Lung (tissue), 12 donors: ENCODE measurements around the gene NOS1. TPM values are rescaled to one million over a fixed set of nuclear protein-coding genes. Genes with fewer than 3 reads are reported as not detected.

Source experiments
- ATAC-seq: fragments of 200-7000 bp; cut with Tn5 transposase; one replicate; pipeline ENCODE4 v1.9.1; 2020; ENCODE audit warnings: moderate number of reproducible peaks; ENCODE audit not compliant: insufficient read depth, low FRiP score
- DNase-seq, 3 donors: peaks; one replicate each; pipeline ENCODE4 v3.0.0-alpha.2; 2013 to 2017
- H3K27ac ChIP-seq, 2 donors: one replicate each; pipeline ENCODE4 v1.5.1; 2013; ENCODE audit warnings: mild to moderate bottlenecking in 2 of 2, moderate library complexity in 2 of 2, control low read depth in 1 of 2, inconsistent platforms in 1 of 2, low read depth in 1 of 2, low read length in 1 of 2
- H3K27me3 ChIP-seq, 3 donors: one replicate each; pipeline ENCODE4 v1.5.1; 2013; ENCODE audit warnings: low read length in 2 of 3; ENCODE audit not compliant: control insufficient read depth in 3 of 3, insufficient read depth in 3 of 3
- H3K36me3 ChIP-seq, 4 donors: one replicate each; pipeline ENCODE4 v1.5.1; 2013; ENCODE audit warnings: low read length in 4 of 4, mild to moderate bottlenecking in 1 of 4, moderate library complexity in 1 of 4; ENCODE audit not compliant: control insufficient read depth in 4 of 4, insufficient read depth in 4 of 4
- H3K4me1 ChIP-seq, 5 donors: one replicate each; pipeline ENCODE4 v1.5.1; 2013; ENCODE audit warnings: low read length in 5 of 5, mild to moderate bottlenecking in 2 of 5, moderate library complexity in 1 of 5; ENCODE audit not compliant: control insufficient read depth in 5 of 5, insufficient read depth in 5 of 5
- H3K4me3 ChIP-seq: one replicate; pipeline ENCODE4 v1.5.1; 2013; ENCODE audit warnings: mild to moderate bottlenecking, control low read depth, moderate library complexity
- H3K9ac ChIP-seq, 2 donors: one replicate each; pipeline ENCODE4 v1.5.1; 2013; ENCODE audit warnings: low read length in 2 of 2, control low read depth in 1 of 2; ENCODE audit not compliant: insufficient read depth in 1 of 2
- H3K9me3 ChIP-seq, 4 donors: one replicate each; pipeline ENCODE4 v1.5.1; 2013; ENCODE audit warnings: low read length in 3 of 4, mild to moderate bottlenecking in 1 of 4, moderate library complexity in 1 of 4; ENCODE audit not compliant: control insufficient read depth in 4 of 4, insufficient read depth in 3 of 4
- WGBS, 2 donors: extraction: QIAGEN DNeasy Blood & Tissue Kit; methylation state at CpG; one replicate each; pipeline ENCODE4 v1.1.7; 2013; 5-methylcytosine and 5-hydroxymethylcytosine counted together
- polyA plus RNA-seq, 2 donors: library from polyadenylated mRNA; stranded (reverse); fragments of 200-250 nt; gene quantifications; one replicate each; pipeline ENCODE4 v1.2.1, GENCODE V29; 2013
- total RNA-seq, 2 donors: library from RNA; depleted of rRNA in 1 of 2; stranded (reverse); fragments of >200 nt in 1 of 2; gene quantifications; one replicate each; pipeline ENCODE4 v1.2.1, GENCODE V29; 2014 to 2021
- TF ChIP-seq, protein P1 (sequence below): IDR thresholded peaks from 2 replicates; pipeline ENCODE4 v1.5.1; 2012; ENCODE audit warnings: mild to moderate bottlenecking; ENCODE audit errors: control extremely low read depth, extremely low read depth
- donor health status: control.
- donor health status: control.
- donor health status: Bipolar disorder and iron deficiency.
- donor health status: healthy.
- donor health status: DM: yes; HTN: yes; CAD: no.

The NOS1 gene
- total and polyA plus RNA-seq, 4 donors, result 0.25 to 2.4 (median 0.74) TPM

DNA sequence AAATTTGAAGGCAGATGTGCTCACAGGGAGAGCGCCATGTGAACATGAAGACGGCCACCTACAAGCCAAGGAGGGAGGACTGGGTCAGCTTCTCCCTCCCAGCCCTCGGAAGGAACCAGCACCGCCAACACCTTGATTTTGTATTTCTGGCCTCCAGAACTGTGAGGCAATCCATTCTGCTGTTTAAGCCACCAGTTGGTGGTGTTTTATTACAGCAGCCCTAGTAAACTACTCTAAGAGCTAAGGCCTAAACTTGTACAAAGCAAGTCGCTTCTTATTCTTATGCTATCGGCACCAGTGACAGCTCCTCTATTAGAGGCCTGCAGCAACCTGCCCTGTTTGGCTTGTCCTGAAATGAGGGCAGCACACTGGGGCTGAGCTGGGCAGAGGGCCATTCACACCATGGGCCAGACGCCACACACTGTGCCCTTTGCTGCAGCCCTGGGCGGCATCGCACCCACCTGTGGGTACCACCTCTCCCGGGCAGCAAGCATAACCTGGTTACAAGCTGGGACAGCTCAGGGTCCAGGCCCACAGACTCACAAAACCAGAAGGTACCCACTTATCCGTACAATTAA is 62.7 kb downstream of the NOS1 start:
- H3K9me3 ChIP-seq, result peaks cover 0 to 4% (median 0%) of the 10 kb centered on the region in 4 donors
- 92 to 94% methylated on average over 11 of the region's 11 CpGs for WGBS, 2 donors
- TF ChIP-seq, protein P1, sequence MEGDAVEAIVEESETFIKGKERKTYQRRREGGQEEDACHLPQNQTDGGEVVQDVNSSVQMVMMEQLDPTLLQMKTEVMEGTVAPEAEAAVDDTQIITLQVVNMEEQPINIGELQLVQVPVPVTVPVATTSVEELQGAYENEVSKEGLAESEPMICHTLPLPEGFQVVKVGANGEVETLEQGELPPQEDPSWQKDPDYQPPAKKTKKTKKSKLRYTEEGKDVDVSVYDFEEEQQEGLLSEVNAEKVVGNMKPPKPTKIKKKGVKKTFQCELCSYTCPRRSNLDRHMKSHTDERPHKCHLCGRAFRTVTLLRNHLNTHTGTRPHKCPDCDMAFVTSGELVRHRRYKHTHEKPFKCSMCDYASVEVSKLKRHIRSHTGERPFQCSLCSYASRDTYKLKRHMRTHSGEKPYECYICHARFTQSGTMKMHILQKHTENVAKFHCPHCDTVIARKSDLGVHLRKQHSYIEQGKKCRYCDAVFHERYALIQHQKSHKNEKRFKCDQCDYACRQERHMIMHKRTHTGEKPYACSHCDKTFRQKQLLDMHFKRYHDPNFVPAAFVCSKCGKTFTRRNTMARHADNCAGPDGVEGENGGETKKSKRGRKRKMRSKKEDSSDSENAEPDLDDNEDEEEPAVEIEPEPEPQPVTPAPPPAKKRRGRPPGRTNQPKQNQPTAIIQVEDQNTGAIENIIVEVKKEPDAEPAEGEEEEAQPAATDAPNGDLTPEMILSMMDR, result no peak
- DNase-seq (no peak), ATAC-seq (no peak)
- no peak overlapping the region for H3K4me3 ChIP-seq
- no peak overlapping the region for H3K9ac ChIP-seq
- H3K27me3 ChIP-seq, result peaks cover 0 to 9% (median 0%) of the 10 kb centered on the region in 3 donors
- H3K36me3 ChIP-seq, result no peaks in the 10 kb centered on the region
- H3K27ac ChIP-seq, result no peak overlapping the region
- H3K4me1 ChIP-seq, result no peaks in the 10 kb centered on the region

DNA sequence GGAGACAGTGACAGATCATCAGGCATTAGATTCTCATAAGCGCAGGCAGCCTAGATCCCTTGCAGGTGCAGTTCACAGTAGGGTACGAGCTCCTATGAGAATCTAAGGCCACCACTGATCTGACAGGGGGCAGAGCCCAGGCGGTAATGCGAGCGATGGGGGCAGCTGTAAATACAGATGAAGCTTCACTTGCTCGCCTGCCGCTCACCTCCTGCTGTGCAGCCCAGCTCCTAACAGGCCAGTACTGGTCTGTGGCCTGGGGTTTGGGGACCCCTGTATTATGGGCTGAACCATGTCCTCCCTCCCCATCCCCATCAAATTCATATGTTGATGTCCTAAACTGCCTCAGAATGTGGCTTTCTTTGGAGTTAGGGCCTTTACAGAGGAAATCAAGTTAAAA is 63.2 kb downstream of the NOS1 start:
- Histone ChIP-seq H3K4me3 (no peak overlapping the region), H3K4me1 (no peaks in the 10 kb centered on the region), H3K36me3 (no peaks in the 10 kb centered on the region), H3K27ac (no peak overlapping the region), H3K27me3 (peaks cover 0 to 10% (median 0%) of the 10 kb centered on the region in 3 donors), H3K9me3 (peaks cover 0 to 4% (median 0%) of the 10 kb centered on the region in 4 donors), H3K9ac (no peak overlapping the region)
- ATAC-seq (no peak), DNase-seq (no peak)
- TF ChIP-seq, protein P1, result no peak
- WGBS, 2 donors, result 94 to 95% methylated on average over 7 of the region's 7 CpGs

DNA sequence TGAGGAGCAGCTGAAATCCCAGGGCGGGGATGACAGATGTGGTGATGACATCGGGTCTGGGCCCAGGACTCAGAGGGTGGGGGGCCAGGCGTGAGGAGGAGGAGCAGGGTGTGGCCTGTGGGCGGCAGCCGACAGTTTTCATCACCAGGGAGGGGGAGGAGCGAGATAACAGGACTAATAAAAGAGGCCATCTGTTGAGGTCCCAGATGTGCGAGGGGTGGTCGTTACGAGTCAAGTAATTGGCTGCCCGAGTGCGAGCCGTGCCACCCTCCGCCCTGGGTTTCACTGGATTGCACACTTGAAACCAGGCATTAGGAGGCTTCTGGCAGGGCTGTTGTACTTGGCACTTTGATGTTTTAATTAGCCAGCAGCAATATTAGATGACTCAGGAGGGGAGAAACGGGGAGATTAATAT is 67.2 kb downstream of the NOS1 start:
- H3K9me3 ChIP-seq, result peaks cover 0 to 7% (median 0%) of the 10 kb centered on the region in 4 donors
- 21 to 23% methylated on average over 14 of the region's 14 CpGs for WGBS, 2 donors
- H3K4me3 ChIP-seq, result no peak overlapping the region
- no peak overlapping the region for H3K9ac ChIP-seq
- H3K27me3 ChIP-seq, result peaks cover 0 to 10% (median 0%) of the 10 kb centered on the region in 3 donors
- no peak for ATAC-seq
- no peaks in the 10 kb centered on the region for H3K4me1 ChIP-seq
- DNase-seq, result no peak
- H3K27ac ChIP-seq, result no peak overlapping the region
- TF ChIP-seq, protein P1, result no peak
- no peaks in the 10 kb centered on the region for H3K36me3 ChIP-seq

DNA sequence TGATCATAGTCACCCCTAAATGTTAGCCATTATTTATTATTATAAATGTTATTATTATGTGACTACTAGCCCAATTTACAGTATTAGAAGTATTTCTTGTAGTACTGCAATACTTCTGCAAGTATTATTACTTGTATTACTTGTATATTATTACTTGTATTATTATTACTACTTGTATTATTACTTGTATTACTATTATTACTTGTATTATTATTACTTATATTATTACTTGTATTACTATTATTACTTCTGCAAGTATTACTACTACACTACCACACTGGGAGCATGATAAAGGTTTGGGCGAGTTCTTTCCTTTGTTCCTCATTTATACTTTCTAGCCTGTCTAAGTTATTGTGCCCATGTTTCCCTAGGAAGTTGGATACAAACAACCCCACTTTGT is 67.9 kb downstream of the NOS1 start:
- WGBS, 2 donors, result 48 to 53% methylated on average over 1 of the region's 1 CpG
- DNase-seq (no peak), ATAC-seq (no peak)
- H3K4me3 ChIP-seq, result no peak overlapping the region
- peaks cover 0 to 10% (median 0%) of the 10 kb centered on the region in 3 donors for H3K27me3 ChIP-seq
- TF ChIP-seq, protein P1, result no peak
- no peaks in the 10 kb centered on the region for H3K4me1 ChIP-seq
- H3K9ac ChIP-seq, result no peak overlapping the region
- H3K9me3 ChIP-seq, result peaks cover 0 to 7% (median 0%) of the 10 kb centered on the region in 4 donors
- H3K36me3 ChIP-seq, result no peaks in the 10 kb centered on the region
- H3K27ac ChIP-seq, result no peak overlapping the region
